CD8-positive, alpha-beta memory T cell (primary cell): ENCODE data around the gene SCAPER. TPM values are rescaled to one million over a fixed set of nuclear protein-coding genes. Genes with fewer than 3 reads are reported as not detected.
"Not testable (repeated sequence)": the region's sequence is repeated elsewhere in the genome, so short reads cannot be mapped to it uniquely, and the experiment has no call there.

ENCODE experiments used
- CTCF ChIA-PET: fragments of 350-600 bp; sonication (Branson Sonifier 250); formaldehyde crosslinking; loops from one replicate; lab custom pipeline; 2021; ENCODE audit warnings: antibody characterized with exemption; lab: Charles Lee
- POLR2A ChIA-PET: fragments of 350-600 bp; sonication (Branson Sonifier 250); formaldehyde crosslinking; loops from one replicate; lab custom pipeline; 2021; ENCODE audit warnings: antibody characterized with exemption; lab: Charles Lee
- DNase-seq, 5 donors: peaks; one replicate each; pipeline versions ENCODE4 v3.0.0 to v3.0.0-alpha.2; 2020 to 2022; ENCODE audit warnings: mixed read lengths in 1 of 5
- H3K27ac ChIP-seq: one replicate; pipeline ENCODE4 v1.7.0; 2013; ENCODE audit warnings: low read depth, mild to moderate bottlenecking, low read length, moderate library complexity
- H3K27me3 ChIP-seq: 2 replicates; pipeline ENCODE4 v1.7.0; 2013; ENCODE audit warnings: low read length, mild to moderate bottlenecking; ENCODE audit not compliant: insufficient read depth, poor library complexity, severe bottlenecking
- H3K36me3 ChIP-seq: 2 replicates; pipeline ENCODE4 v1.7.0; 2013; ENCODE audit warnings: mild to moderate bottlenecking, low read length, moderate library complexity; ENCODE audit not compliant: insufficient read depth
- H3K4me1 ChIP-seq: 2 replicates; pipeline ENCODE4 v1.7.0; 2013; ENCODE audit warnings: mild to moderate bottlenecking, low read length, moderate library complexity; ENCODE audit not compliant: insufficient read depth
- H3K4me3 ChIP-seq: 2 replicates; pipeline ENCODE4 v1.7.0; 2013; ENCODE audit warnings: mild to moderate bottlenecking, low read length
- H3K9me3 ChIP-seq: 2 replicates; pipeline ENCODE4 v1.7.0; 2013; ENCODE audit warnings: mild to moderate bottlenecking, low read length
- H3K27ac Mint-ChIP-seq, 8 donors: one replicate each; pipeline ENCODE4 v1.8.0; 2020 to 2021; ENCODE audit warnings: mixed read lengths in 8 of 8, mild to moderate bottlenecking in 6 of 8, inconsistent platforms in 3 of 8, moderate library complexity in 3 of 8
- H3K27me3 Mint-ChIP-seq, 2 donors: one replicate each; pipeline ENCODE4 v1.8.0; 2020 to 2021; ENCODE audit warnings: mixed read lengths in 2 of 2, mild to moderate bottlenecking in 1 of 2, moderate library complexity in 1 of 2
- H3K36me3 Mint-ChIP-seq, 3 donors: one replicate each; pipeline ENCODE4 v1.8.0; 2020 to 2021; ENCODE audit warnings: mixed read lengths in 3 of 3, inconsistent platforms in 1 of 3, mild to moderate bottlenecking in 1 of 3
- H3K4me1 Mint-ChIP-seq, 3 donors: one replicate each; pipeline ENCODE4 v1.8.0; 2020 to 2021; ENCODE audit warnings: mixed read lengths in 3 of 3, inconsistent platforms in 1 of 3, mild to moderate bottlenecking in 1 of 3
- H3K4me3 Mint-ChIP-seq, 7 donors: one replicate each; pipeline ENCODE4 v1.8.0; 2020 to 2021; ENCODE audit warnings: mixed read lengths in 7 of 7, mild to moderate bottlenecking in 6 of 7, moderate library complexity in 4 of 7, inconsistent platforms in 2 of 7
- H3K9me3 Mint-ChIP-seq, 5 donors: one replicate each; pipeline ENCODE4 v1.8.0; 2020 to 2022; ENCODE audit warnings: mixed read lengths in 5 of 5, mild to moderate bottlenecking in 3 of 5, moderate library complexity in 2 of 5, inconsistent platforms in 1 of 5
- polyA plus RNA-seq: library from polyadenylated mRNA; unstranded; fragments of 300-500 nt; fragmentation: Illumina TruSeq; gene quantifications from one replicate; pipeline ENCODE4 v1.2.3, GENCODE V29; 2021
- total RNA-seq, 2 experiments: library from RNA; stranded (reverse); gene quantifications; one replicate each; pipeline ENCODE4 v1.2.3, GENCODE V29; 2021

Gene SCAPER
- total and polyA plus RNA-seq, 3 experiments from 2014 or later = 15.5 to 26.6 (median 16.0) TPM

GRCh38 chr15:76763554-76763953, 141.6 kb downstream of the SCAPER start:
- peaks cover 4 to 11% (median 10%) of the 10 kb centered on the region in 5 donors for H3K9me3 Mint-ChIP-seq
- no peak for DNase-seq
- peak overlapping the region in 1 of 8 donors; percentile 31 for H3K27ac Mint-ChIP-seq
- peaks cover 18% of the 10 kb centered on the region for H3K36me3 ChIP-seq
- no peaks in the 10 kb centered on the region for H3K4me1 ChIP-seq
- H3K27ac ChIP-seq = no peak overlapping the region
- peaks cover 8% of the 10 kb centered on the region for H3K9me3 ChIP-seq
- ChIA-PET POLR2A (no interaction called here), CTCF (no interaction called here)
- peaks cover 27 to 69% (median 38%) of the 10 kb centered on the region in 3 donors for H3K36me3 Mint-ChIP-seq
- no peak overlapping the region for H3K4me3 Mint-ChIP-seq
- no peaks in the 10 kb centered on the region for H3K27me3 ChIP-seq
- H3K4me3 ChIP-seq = no peak overlapping the region
- no peaks in the 10 kb centered on the region for H3K4me1 Mint-ChIP-seq
- H3K27me3 Mint-ChIP-seq = no peaks in the 10 kb centered on the region

GRCh38 chr15:76756381-76756780, 148.8 kb downstream of the SCAPER start:
- Mint-ChIP-seq H3K27ac (no peak overlapping the region), H3K4me3 (no peak overlapping the region), H3K36me3 (peaks cover 2 to 22% (median 16%) of the 10 kb centered on the region in 3 donors), H3K4me1 (no peaks in the 10 kb centered on the region), H3K27me3 (no peaks in the 10 kb centered on the region), H3K9me3 (no peaks in the 10 kb centered on the region)
- H3K9me3 ChIP-seq = no peaks in the 10 kb centered on the region
- ChIA-PET POLR2A (no interaction called here), CTCF (no interaction called here)
- peaks cover 8% of the 10 kb centered on the region for H3K36me3 ChIP-seq
- H3K27me3 ChIP-seq = no peaks in the 10 kb centered on the region
- H3K27ac ChIP-seq = no peak overlapping the region
- DNase-seq = no peak
- no peaks in the 10 kb centered on the region for H3K4me1 ChIP-seq
- H3K4me3 ChIP-seq = no peak overlapping the region

DNA sequence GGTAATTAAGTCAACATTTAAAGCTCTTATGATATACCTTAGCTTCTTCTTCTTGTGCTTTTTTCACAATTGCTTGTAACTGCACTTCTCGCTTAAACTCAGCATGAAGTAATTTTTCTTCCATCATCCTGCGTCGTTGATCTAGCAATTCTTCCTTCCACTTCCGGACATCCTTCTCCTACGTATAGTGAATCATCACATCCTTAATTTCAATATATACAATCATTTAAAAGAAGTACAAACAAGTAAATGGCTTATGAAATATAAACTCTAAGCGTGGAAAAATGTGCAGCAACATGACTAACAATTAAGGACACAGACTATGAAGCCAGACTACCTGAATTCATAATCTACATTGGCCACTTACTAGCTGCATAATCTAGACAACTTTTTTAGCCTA, 151.4 kb downstream of the SCAPER start:
- H3K4me3 ChIP-seq = no peak overlapping the region
- H3K27me3 ChIP-seq = no peaks in the 10 kb centered on the region
- POLR2A ChIA-PET = no interaction called here
- H3K27ac ChIP-seq = no peak overlapping the region
- Mint-ChIP-seq H3K4me3 (no peak overlapping the region), H3K27me3 (no peaks in the 10 kb centered on the region), H3K4me1 (peaks cover 0 to 11% (median 8%) of the 10 kb centered on the region in 3 donors), H3K9me3 (no peaks in the 10 kb centered on the region), H3K27ac (peak overlapping the region in 1 of 8 donors; percentile 20), H3K36me3 (peaks cover 5 to 18% (median 11%) of the 10 kb centered on the region in 3 donors)
- H3K4me1 ChIP-seq = no peaks in the 10 kb centered on the region
- no peaks in the 10 kb centered on the region for H3K9me3 ChIP-seq
- DNase-seq = no peak
- no peaks in the 10 kb centered on the region for H3K36me3 ChIP-seq
- CTCF ChIA-PET = no interaction called here

DNA sequence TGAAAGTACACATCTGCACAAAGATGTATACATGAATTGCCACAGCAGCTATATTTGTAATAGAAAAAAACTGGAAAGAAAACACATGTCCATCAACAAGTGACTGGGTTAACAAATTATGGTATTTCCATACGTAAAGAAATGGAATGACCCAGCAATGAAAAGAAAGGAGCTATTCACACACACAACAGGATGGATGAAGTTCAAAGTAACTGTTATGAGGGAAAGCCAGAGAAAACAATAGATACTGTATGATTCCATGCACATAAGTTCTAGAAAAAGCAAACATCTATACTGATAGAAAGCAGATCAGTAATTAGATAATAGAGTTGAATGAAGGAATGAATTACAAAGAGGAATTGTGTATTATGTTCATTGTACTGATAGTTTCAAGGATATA, 152.0 kb downstream of the SCAPER start:
- peak overlapping the region in 1 of 8 donors; percentile 40 for H3K27ac Mint-ChIP-seq
- CTCF ChIA-PET = no interaction called here
- POLR2A ChIA-PET = no interaction called here
- H3K4me1 Mint-ChIP-seq = peaks cover 0 to 11% (median 8%) of the 10 kb centered on the region in 3 donors
- H3K9me3 Mint-ChIP-seq = no peaks in the 10 kb centered on the region
- Histone ChIP-seq H3K36me3 (no peaks in the 10 kb centered on the region), H3K27me3 (no peaks in the 10 kb centered on the region), H3K4me1 (no peaks in the 10 kb centered on the region), H3K27ac (no peak overlapping the region), H3K4me3 (no peak overlapping the region), H3K9me3 (no peaks in the 10 kb centered on the region)
- no peak overlapping the region for H3K4me3 Mint-ChIP-seq
- H3K27me3 Mint-ChIP-seq = no peaks in the 10 kb centered on the region
- DNase-seq = no peak
- peaks cover 5 to 18% (median 12%) of the 10 kb centered on the region in 3 donors for H3K36me3 Mint-ChIP-seq

DNA sequence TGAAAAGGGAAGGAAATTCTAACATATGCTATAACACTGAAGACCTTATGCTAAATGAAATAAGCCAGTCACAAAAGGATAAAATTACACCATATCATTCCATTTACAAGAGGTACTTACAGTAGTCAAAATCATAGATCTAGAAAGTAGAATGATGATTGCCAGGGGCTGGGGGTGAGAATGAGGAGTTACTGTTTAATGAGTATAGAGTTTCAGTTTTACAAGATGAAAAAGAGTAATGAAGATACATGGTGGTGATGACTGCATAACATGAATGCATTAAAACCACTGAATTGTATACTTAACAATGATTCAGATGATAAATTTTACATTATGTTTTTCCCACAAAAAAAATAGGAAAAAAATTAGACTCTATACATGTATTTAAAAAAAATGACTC, 152.6 kb downstream of the SCAPER start:
- Mint-ChIP-seq H3K36me3 (peaks cover 7 to 16% (median 15%) of the 10 kb centered on the region in 3 donors), H3K27me3 (no peaks in the 10 kb centered on the region), H3K4me3 (no peak overlapping the region), H3K4me1 (peaks cover 0 to 11% (median 8%) of the 10 kb centered on the region in 3 donors), H3K27ac (peak overlapping the region in 1 of 8 donors; percentile 2), H3K9me3 (no peaks in the 10 kb centered on the region)
- DNase-seq = no peak
- ChIA-PET POLR2A (no interaction called here), CTCF (no interaction called here)
- Histone ChIP-seq H3K9me3 (no peaks in the 10 kb centered on the region), H3K27ac (no peak overlapping the region), H3K4me3 (no peak overlapping the region), H3K27me3 (no peaks in the 10 kb centered on the region), H3K36me3 (no peaks in the 10 kb centered on the region), H3K4me1 (no peaks in the 10 kb centered on the region)

DNA sequence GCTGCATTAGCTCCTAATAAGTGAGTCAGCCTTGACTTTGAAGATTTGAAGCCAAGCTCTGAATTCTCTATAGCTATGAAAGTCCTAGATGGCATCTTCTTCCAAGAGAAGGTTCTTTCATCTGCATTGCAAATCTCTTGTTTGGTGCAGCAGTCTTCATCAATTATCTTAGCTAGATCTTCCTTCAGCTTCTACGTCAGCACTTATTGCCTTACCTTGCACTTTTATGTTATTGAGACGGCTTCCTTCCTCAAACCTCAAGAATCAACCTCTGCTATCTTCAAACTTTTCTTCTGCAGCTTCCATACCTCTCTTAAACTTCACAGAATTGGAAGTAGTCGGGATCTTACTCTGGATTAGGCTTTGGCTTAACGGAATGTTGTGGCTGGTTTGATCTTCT, 167.6 kb downstream of the SCAPER start:
- Histone ChIP-seq H3K4me1 (no peaks in the 10 kb centered on the region), H3K9me3 (no peaks in the 10 kb centered on the region), H3K27ac (no peak overlapping the region), H3K27me3 (no peaks in the 10 kb centered on the region), H3K4me3 (no peak overlapping the region), H3K36me3 (no peaks in the 10 kb centered on the region)
- Mint-ChIP-seq H3K27ac (peak overlapping the region in 2 of 8 donors; percentile 55 to 71), H3K4me1 (peaks cover 7 to 19% (median 7%) of the 10 kb centered on the region in 3 donors), H3K9me3 (no peaks in the 10 kb centered on the region), H3K27me3 (no peaks in the 10 kb centered on the region), H3K4me3 (no peak overlapping the region), H3K36me3 (peaks cover 34 to 60% (median 42%) of the 10 kb centered on the region in 3 donors)
- ChIA-PET CTCF (no interaction called here), POLR2A (interaction anchor here (0.6 kb wide), 1 partner anchor 1109 kb away, joined by 3 read pairs; no protein-coding TSS in a partner anchor)
- no peak for DNase-seq

DNA sequence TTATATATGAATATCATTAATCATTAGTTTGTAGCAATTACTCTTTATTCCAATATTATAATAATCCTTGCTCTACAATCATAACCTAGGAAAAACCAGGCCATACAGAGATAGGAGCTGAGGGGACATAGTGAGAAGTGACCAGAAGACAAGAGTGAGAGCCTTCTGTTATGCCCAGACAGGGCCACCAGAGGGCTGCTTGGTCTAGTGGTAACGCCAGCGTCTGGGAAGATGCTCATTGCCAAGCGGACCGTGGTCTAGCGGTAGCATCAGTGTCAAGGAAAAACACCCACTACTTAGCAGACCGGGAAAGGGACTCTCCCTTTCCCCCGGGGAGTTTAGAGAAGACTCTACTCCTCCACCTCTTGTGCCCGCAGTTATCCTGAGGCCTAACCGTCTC, 172.8 kb downstream of the SCAPER start:
- H3K4me1 Mint-ChIP-seq, H3K9me3 Mint-ChIP-seq, H3K36me3 ChIP-seq, POLR2A ChIA-PET, H3K27me3 ChIP-seq, DNase-seq, CTCF ChIA-PET, H3K27ac ChIP-seq, H3K4me1 ChIP-seq, H3K9me3 ChIP-seq, H3K4me3 ChIP-seq, H3K4me3 Mint-ChIP-seq, H3K27me3 Mint-ChIP-seq, H3K27ac Mint-ChIP-seq: not testable (repeated sequence)
- peaks cover 28 to 65% (median 39%) of the 10 kb centered on the region in 3 donors for H3K36me3 Mint-ChIP-seq

- no peak for DNase-seq
- Histone ChIP-seq H3K27me3 (no peaks in the 10 kb centered on the region), H3K36me3 (no peaks in the 10 kb centered on the region), H3K27ac (no peak overlapping the region), H3K9me3 (no peaks in the 10 kb centered on the region), H3K4me1 (no peaks in the 10 kb centered on the region), H3K4me3 (no peak overlapping the region)
- no peaks in the 10 kb centered on the region for H3K27me3 Mint-ChIP-seq
- ChIA-PET POLR2A (no interaction called here), CTCF (no interaction called here)
- peaks cover 39 to 67% (median 45%) of the 10 kb centered on the region in 3 donors for H3K36me3 Mint-ChIP-seq
- no peak overlapping the region for H3K27ac Mint-ChIP-seq
- H3K9me3 Mint-ChIP-seq = no peaks in the 10 kb centered on the region
- H3K4me1 Mint-ChIP-seq = peaks cover 0 to 1% (median 0%) of the 10 kb centered on the region in 3 donors
- H3K4me3 Mint-ChIP-seq = no peak overlapping the region
Measured at GRCh38 chr15:76730262-76730661, 174.9 kb downstream of the SCAPER start.
